ENCODE data around the gene DMAC1. TPM values are rescaled to one million over a fixed set of nuclear protein-coding genes. Genes with fewer than 3 reads are reported as not detected.

DMAC1 gene
- total RNA-seq (2014; rRNA removed; shearing (Covaris generic); ENCODE audit: low replicate concordance) = 9.6 and 11.3 TPM in 2 replicates

- DNase-seq (ENCODE audit: low read depth) = peak; percentile 73
- in situ Hi-C loops (cut with HindIII; ENCODE audit: low pct_unique_long_range_greater_than_20kb, low sequenced_read_pairs) = no loop called here
Measured at GRCh38 chr9:7799234-7799943, at the start of gene DMAC1. TSS of gene DMAC1 (minus strand) at chr9:7799778. CDS start at chr9:7799734, 44 bp downstream.

GRCh38 chr9:7849362-7849761 is 49.8 kb upstream of the DMAC1 start:
- in situ Hi-C loops (cut with HindIII; ENCODE audit: low pct_unique_long_range_greater_than_20kb, low sequenced_read_pairs) = no loop called here
- DNase-seq (ENCODE audit: low read depth) = no peak

GRCh38 chr9:7848498-7848897 is 48.9 kb upstream of the DMAC1 start:
- no peak for DNase-seq (ENCODE audit: low read depth)
- in situ Hi-C loops (cut with HindIII; ENCODE audit: low pct_unique_long_range_greater_than_20kb, low sequenced_read_pairs) = no loop called here

- in situ Hi-C loops (cut with HindIII; ENCODE audit: low pct_unique_long_range_greater_than_20kb, low sequenced_read_pairs) = no loop called here
- DNase-seq (ENCODE audit: low read depth) = peak; percentile 8
Measured at GRCh38 chr9:7844242-7844641, 44.7 kb upstream of the DMAC1 start.

- in situ Hi-C loops (cut with HindIII; ENCODE audit: low pct_unique_long_range_greater_than_20kb, low sequenced_read_pairs) = no loop called here
- DNase-seq (ENCODE audit: low read depth) = no peak
Measured at GRCh38 chr9:7841831-7842230, 42.3 kb upstream of the DMAC1 start.

- in situ Hi-C loops (cut with HindIII; ENCODE audit: low pct_unique_long_range_greater_than_20kb, low sequenced_read_pairs) = no loop called here
- DNase-seq (ENCODE audit: low read depth) = no peak
Measured at GRCh38 chr9:7834531-7834930, 35.0 kb upstream of the DMAC1 start.

GRCh38 chr9:7828334-7828733 is 28.8 kb upstream of the DMAC1 start:
- in situ Hi-C loops (cut with HindIII; ENCODE audit: low pct_unique_long_range_greater_than_20kb, low sequenced_read_pairs) = no loop called here

GRCh38 chr9:7827792-7828191 is 28.2 kb upstream of the DMAC1 start:
- in situ Hi-C loops (cut with HindIII; ENCODE audit: low pct_unique_long_range_greater_than_20kb, low sequenced_read_pairs) = no loop called here
- DNase-seq (ENCODE audit: low read depth) = no peak

More at GRCh38 chr9:7828334-7828733, 28.8 kb upstream of the DMAC1 start:
- DNase-seq (ENCODE audit: low read depth) = no peak

- in situ Hi-C loops (cut with HindIII; ENCODE audit: low pct_unique_long_range_greater_than_20kb, low sequenced_read_pairs) = no loop called here
- no peak for DNase-seq (ENCODE audit: low read depth)
Measured at GRCh38 chr9:7827056-7827455, 27.5 kb upstream of the DMAC1 start.

- no peak for DNase-seq (ENCODE audit: low read depth)
- in situ Hi-C loops (cut with HindIII; ENCODE audit: low pct_unique_long_range_greater_than_20kb, low sequenced_read_pairs) = no loop called here
Measured at GRCh38 chr9:7823651-7824050, 24.1 kb upstream of the DMAC1 start.

- DNase-seq (ENCODE audit: low read depth) = no peak
- in situ Hi-C loops (cut with HindIII; ENCODE audit: low pct_unique_long_range_greater_than_20kb, low sequenced_read_pairs) = no loop called here
Measured at GRCh38 chr9:7819984-7820383, 20.4 kb upstream of the DMAC1 start.

GRCh38 chr9:7816021-7816420 is 16.4 kb upstream of the DMAC1 start:
- in situ Hi-C loops (cut with HindIII; ENCODE audit: low pct_unique_long_range_greater_than_20kb, low sequenced_read_pairs) = no loop called here
- DNase-seq (ENCODE audit: low read depth) = no peak

- in situ Hi-C loops (cut with HindIII; ENCODE audit: low pct_unique_long_range_greater_than_20kb, low sequenced_read_pairs) = no loop called here
- no peak for DNase-seq (ENCODE audit: low read depth)
Measured at GRCh38 chr9:7813030-7813429, 13.5 kb upstream of the DMAC1 start.

- in situ Hi-C loops (cut with HindIII; ENCODE audit: low pct_unique_long_range_greater_than_20kb, low sequenced_read_pairs) = no loop called here
- DNase-seq (ENCODE audit: low read depth) = no peak
Measured at GRCh38 chr9:7811677-7812076, 12.1 kb upstream of the DMAC1 start.

- DNase-seq (ENCODE audit: low read depth) = no peak
- in situ Hi-C loops (cut with HindIII; ENCODE audit: low pct_unique_long_range_greater_than_20kb, low sequenced_read_pairs) = no loop called here
Measured at GRCh38 chr9:7802666-7803065, 3.1 kb upstream of the DMAC1 start.

- in situ Hi-C loops (cut with HindIII; ENCODE audit: low pct_unique_long_range_greater_than_20kb, low sequenced_read_pairs) = no loop called here
- DNase-seq (ENCODE audit: low read depth) = no peak
Measured at GRCh38 chr9:7799944-7800285, 337 bp upstream of the DMAC1 start.

GRCh38 chr9:7794196-7794595 is 5.4 kb downstream of the DMAC1 start:
- DNase-seq (ENCODE audit: low read depth) = no peak
- in situ Hi-C loops (cut with HindIII; ENCODE audit: low pct_unique_long_range_greater_than_20kb, low sequenced_read_pairs) = no loop called here

- in situ Hi-C loops (cut with HindIII; ENCODE audit: low pct_unique_long_range_greater_than_20kb, low sequenced_read_pairs) = no loop called here
- no peak for DNase-seq (ENCODE audit: low read depth)
Measured at GRCh38 chr9:7791394-7791793, 8.2 kb downstream of the DMAC1 start.

GRCh38 chr9:7790819-7791182 is 8.8 kb downstream of the DMAC1 start:
- in situ Hi-C loops (cut with HindIII; ENCODE audit: low pct_unique_long_range_greater_than_20kb, low sequenced_read_pairs) = no loop called here
- DNase-seq (ENCODE audit: low read depth) = no peak

- in situ Hi-C loops (cut with HindIII; ENCODE audit: low pct_unique_long_range_greater_than_20kb, low sequenced_read_pairs) = no loop called here
- no peak for DNase-seq (ENCODE audit: low read depth)
Measured at GRCh38 chr9:7790022-7790818, 9.4 kb downstream of the DMAC1 start.

All from Caki2 (cell line).